GM15510 (cell line): ENCODE measurements around the gene FAM161A.

Experiments used
- POLR2A ChIP-seq: IDR thresholded peaks from 3 replicates; pipeline ENCODE4 v1.6.1; 2011; ENCODE audit warnings: borderline replicate concordance; ENCODE audit not compliant: insufficient read length; ENCODE audit errors: extremely low read depth

The FAM161A gene, protein sequence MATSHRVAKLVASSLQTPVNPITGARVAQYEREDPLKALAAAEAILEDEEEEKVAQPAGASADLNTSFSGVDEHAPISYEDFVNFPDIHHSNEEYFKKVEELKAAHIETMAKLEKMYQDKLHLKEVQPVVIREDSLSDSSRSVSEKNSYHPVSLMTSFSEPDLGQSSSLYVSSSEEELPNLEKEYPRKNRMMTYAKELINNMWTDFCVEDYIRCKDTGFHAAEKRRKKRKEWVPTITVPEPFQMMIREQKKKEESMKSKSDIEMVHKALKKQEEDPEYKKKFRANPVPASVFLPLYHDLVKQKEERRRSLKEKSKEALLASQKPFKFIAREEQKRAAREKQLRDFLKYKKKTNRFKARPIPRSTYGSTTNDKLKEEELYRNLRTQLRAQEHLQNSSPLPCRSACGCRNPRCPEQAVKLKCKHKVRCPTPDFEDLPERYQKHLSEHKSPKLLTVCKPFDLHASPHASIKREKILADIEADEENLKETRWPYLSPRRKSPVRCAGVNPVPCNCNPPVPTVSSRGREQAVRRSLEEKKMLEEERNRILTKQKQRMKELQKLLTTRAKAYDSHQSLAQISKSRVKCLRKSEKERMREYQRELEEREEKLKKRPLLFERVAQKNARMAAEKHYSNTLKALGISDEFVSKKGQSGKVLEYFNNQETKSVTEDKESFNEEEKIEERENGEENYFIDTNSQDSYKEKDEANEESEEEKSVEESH

DNA sequence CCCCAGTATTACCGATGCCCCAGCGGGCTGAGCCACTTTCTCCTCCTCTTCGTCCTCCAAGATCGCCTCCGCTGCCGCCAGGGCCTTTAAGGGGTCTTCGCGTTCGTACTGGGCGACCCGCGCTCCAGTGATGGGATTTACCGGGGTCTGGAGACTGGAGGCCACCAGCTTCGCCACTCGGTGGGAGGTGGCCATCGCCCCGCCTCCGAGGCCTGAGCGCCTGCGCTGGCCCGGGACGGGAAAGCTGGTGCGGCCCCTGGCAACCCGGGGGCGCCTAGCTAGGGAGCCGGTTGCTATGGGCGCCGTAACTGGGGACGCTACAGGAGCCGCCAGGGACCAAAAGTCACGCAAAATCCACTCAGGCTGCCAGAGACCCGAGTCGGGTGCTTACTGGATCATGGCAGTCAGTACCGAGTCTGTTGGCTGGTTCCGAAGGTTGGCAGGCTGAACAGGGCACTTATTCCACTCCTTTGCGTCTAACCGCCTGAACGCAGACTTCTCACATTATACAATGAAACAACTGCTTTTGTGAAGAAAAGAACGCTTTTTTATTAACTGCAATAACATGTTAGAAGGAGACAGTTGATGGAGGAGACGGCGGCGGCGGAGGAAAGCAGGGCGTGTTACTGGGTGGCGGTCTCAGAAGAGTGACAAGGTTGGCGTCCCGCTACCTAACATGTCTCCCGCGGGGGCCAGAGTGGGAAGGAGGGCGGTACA is at the start of gene FAM161A:
TSS of gene FAM161A (minus strand) at position 214 of the 717 bp plus-strand sequence. CDS start at position 195, 19 bp downstream.
- peak; percentile 44 for TF ChIP-seq POLR2A

DNA sequence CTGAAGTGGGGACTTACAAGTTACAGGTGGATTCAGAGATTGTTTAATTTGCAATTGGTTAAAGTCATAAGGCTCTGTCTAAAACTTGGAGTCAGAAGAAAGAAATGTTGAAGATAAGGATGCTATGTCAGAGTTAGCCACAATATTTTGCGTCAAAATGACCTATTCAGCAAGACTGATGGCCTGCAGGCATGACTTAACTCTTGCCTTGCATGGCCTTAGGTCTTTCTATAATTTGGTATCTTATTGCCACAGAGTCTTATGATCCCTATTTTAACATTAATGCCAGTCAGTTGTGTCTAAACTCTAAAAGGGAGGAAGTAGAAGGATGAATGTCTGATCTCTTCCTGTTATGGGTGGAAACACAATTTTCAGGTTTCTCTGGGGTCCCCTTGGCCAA is 46.4 kb upstream of the FAM161A start:
- no peak for TF ChIP-seq POLR2A

DNA sequence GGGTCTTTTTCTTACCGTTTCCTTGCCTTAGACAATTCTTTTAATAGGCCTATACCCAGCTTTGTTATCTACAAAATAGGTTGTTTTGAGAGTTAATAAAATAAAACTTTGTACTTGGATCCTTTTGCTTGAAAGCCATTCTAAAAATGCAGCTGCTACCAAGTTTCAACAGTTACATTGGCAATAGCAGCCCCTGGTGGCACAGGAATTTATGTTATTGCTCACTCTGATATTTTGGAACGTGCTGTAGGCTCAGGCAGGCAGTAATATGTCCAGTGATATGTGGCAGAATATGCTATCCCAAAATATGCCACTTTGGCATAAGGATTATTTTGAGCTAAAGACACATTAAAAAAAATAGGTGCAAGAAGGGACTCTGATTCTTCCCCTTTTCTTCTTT is 45.0 kb upstream of the FAM161A start:
- TF ChIP-seq POLR2A, result no peak

DNA sequence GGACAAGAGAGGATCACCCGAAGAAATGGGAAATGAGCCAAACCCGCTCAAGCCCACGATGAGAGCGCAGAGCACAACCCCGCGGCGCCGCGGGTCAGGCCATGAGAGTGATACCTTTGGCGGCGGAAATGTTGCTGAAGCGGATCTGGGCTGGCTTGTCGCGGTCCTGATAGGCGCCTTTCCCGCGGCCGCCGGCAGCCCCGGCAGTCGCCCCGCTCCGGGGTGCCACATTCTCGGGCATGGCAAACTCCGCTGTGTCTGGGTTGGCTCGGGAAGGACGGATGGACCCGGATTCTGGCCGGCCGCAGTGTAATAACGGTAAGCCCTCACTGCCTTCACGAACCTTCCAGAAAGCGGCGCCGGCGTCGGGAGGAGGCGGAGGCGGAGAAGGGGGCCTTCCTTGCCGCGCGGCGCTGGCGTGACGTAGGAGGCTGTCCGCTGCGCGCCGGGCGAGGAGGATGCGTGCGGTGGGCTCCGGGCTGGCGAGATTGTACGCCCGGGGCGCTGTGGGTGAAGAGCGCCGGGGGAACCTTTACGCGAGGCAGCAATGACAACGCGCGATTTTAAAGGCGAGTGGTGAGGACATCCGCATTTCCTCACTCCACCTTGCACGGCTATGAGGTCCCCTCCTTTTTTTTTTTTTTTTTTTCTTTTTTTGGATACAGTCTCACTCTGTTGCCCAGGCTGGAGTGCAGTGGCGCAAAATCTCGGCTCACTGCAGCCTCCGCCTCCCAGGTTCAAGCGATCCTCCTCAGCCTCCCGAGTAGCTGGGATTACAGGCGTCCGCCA is 34.6 kb upstream of the FAM161A start, which contains the start of gene CCT4:
TSS of gene CCT4 (minus strand) at position 390 of the 789 bp plus-strand sequence. CDS start at position 241, 149 bp downstream.
- TF ChIP-seq POLR2A, result peak; percentile 95

DNA sequence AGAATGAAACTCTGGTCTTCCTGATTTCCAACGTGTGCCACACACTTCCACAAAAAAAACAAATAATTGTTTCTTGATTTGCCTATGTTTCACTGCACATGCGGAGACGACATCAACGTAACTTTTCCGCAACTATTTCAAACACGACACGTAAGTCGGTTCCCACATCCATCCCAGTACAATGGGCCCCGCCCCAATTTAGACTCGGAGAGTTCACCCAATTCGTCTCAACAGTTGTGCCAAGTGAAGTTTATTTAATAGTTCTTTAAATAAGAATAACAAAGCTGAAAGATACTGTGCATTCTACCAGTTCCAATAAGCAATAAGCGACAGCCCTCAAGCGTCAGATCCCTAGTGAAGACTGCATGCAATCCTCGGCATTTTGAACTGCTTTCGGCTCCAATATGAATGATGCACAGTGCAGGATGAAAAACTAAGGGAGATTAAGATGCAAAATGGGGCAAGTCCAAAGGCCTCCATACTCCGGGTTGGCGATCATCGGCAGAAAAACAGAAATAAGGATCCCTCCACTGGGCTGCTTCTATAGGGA is 33.9 kb upstream of the FAM161A start:
- no peak for TF ChIP-seq POLR2A

DNA sequence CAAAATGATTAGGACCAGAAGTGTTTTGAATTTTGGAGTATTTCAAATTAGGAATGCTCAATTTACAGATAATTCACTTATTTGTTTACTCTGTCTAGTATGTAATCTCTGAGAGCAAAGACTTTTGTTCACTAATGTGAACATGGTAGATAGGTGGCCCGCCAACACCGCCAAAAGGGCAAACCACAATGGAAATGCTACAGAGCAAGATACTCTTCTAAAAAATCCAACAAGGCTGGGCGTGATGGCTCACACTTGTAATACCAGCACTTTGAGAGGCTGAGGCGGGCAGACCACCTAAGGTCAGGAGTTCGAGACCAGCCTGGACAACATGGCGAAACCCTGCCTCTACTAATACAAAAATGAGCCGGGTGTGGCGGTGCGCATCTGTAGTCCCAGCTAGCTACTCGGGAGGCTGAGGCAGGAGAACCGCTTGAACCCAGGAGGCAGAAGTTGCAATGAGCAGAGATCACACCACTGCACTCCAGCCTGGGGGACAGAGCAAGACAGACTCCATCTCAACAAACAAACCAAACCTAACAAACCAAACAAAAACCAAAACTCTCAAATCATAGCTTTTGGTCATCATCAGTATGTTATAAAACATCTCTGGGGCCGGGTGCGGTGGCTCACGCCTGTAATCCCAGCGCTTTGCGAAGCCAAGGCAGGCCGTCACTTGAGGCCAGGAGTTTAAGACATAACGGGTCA is 32.2 kb upstream of the FAM161A start:
- no peak for TF ChIP-seq POLR2A

DNA sequence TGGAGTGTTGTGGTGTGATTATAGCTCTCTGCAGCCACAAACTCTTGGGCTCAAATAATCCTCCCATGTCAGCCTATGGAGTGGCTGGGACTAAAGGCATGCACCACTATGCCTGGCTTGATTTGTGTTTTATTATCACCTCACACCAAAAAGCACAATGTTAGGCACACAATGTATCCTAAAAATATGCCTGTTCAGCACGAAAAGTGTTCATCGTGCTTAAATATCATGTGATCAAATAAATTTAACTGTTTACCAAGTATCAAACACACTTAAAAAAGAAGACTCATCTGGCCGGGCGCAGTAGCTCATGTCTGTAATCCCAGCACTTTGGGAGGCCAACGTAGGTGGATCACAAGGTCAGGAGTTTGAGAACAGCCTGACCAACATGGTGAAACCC is 29.0 kb upstream of the FAM161A start:
- no peak for TF ChIP-seq POLR2A

DNA sequence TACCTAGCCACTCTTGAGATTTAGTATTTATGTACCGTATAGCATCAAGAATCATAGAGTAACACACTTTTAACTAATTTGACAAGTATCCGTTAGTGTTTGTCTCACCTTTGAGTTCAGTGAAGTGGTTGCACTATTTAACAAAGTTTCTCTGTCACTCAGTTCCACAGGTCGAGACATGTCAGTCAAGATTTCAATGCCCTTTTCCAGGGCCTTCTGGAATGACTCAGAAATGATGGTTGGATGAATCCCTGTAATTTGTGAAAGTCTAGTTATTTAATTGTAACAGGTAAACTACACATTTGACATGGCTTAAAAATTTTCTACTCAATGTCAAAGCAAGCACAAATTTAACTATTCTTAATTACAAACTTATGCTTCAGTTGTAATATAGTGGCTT is 24.9 kb upstream of the FAM161A start:
- TF ChIP-seq POLR2A, result no peak

DNA sequence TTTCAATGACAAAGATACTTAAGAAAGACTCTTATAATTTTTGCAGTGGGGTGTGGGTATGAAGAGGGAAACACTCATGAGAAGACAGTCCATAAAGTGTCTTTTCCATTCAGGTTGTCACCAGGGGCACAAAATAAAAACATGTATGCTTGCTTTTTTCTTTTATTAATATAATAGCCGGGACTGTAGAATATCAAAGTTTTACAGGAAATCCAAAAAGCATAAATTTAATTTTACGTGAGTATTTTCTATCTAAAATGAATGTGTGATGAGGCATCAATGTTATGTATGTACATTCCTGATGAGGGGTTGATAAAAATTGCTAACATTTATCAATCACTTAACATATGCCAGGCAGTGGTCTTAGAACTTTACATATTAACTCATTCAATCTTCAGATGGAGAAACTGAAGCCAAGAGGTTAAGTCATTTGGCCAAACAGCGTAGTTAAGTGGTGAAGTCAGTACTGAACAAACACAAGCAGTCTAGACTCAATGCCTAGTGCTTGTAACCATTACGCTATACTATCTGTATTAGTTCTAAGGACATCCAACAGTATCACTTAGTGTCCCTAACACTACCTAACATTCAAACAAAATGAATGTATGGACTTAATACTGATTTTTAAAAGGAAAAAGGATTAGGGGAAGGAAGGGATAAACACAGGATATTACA is 23.8 kb upstream of the FAM161A start:
- TF ChIP-seq POLR2A, result no peak

DNA sequence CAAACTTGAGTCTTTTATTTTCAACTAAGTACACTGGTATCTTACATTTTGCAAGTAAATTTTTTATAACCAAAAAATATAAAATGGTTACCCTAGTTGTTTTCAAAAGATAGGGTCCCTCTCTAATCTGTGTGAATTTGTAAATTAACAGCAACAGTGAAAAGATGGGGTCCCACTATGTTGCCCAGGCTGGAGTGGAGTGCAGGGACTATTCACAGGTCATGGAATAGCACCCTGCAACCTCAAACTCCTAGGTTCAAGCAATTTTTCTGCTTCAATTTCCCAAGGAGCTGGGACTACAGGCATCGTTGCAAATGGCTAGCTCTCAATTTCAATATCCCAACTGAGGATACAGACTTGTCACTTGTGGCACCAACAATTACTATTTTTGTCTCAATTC is 22.5 kb upstream of the FAM161A start:
- TF ChIP-seq POLR2A, result no peak

DNA sequence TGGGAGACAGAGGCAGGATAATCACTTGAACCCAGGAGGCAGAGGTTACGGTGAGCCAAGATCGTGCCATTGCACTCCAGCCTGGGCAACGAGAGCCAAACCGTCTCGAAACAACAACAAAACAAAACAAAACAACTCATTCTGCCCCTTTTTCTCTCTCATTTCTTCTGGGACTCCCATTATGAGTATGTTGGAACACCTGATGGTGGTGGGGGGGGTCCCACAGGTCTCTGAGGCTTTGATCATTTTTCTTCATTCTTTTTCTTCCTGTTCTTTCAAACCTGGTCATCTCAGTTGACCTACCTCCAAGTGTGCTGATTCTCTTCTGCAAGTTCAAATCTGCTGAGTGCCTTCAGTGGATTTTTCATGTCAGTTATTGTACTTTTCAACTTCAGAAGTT is 8.2 kb upstream of the FAM161A start:
- TF ChIP-seq POLR2A, result no peak

DNA sequence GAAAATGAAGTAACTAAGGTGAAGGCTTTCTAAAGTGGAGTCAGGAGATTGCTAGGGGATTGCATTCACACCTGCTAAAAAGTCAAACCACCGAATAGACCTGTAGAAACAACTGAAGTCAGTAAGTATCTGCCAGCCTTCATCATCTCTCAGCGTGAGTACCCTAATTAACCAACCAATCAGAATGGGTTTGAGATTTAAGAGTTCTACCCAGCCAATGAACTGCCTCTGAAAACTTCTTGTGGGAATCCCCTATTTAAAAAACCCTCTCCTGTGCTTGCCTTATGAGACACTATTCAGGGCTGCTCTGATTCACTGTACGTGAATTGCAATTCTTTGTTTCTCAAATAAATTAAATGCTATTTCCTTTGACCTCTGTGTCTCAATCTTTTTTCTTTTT is 3.4 kb upstream of the FAM161A start:
- TF ChIP-seq POLR2A, result no peak

DNA sequence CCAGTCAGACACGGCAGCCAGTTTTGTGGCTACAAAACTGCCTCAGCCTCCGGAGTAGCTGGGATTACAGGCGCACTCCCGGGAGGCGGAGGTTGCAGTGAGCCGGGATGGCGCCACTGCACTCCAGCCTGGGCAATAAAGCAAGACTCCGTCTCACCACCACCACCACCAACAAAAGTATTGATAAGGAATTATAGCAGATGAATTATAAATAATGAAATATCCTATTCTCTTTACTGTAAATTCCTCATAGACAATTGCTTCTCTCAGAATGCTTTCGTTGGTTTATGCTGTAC is 1.4 kb upstream of the FAM161A start:
- no peak for TF ChIP-seq POLR2A
